ENCODE measurements around the gene RAI1.

The RAI1 gene

DNA sequence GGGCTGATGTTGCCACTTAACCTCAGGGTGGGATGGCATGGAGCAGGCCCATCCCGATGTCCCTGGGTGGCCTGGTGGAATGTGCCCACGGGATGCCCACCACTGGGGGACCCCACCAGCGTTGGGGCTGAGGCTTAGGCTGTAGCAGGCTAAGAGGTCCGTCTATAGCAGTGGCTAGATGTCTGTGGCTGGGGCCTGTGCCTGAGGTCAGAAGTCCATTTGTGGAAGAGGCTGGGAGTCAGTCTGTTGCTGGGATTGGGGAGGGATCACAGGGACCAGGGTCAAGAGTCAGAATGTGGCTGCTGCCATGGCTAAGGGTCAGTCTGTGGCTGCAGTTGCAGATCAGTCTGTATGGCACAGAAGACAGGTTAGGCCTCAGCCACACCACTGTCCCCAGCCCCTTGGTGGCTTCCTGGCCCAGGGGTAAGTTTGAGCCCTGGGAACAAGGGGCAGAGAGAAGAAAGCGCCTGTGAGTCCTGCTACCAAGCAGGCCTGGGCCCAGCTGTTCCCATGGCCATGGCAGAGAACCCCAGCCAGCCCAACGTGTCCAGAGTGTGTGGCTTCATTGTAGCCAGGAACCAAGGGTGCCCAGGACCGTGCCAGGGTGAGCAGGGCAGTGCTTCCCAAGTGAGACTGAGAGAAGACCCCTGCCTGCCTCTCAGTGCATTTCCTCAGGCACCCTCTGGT lies 35.7 kb downstream of the RAI1 start:
- FAIRE-seq (no peak), DNase-seq (ENCODE audit: low spot score) (no peak)

DNA sequence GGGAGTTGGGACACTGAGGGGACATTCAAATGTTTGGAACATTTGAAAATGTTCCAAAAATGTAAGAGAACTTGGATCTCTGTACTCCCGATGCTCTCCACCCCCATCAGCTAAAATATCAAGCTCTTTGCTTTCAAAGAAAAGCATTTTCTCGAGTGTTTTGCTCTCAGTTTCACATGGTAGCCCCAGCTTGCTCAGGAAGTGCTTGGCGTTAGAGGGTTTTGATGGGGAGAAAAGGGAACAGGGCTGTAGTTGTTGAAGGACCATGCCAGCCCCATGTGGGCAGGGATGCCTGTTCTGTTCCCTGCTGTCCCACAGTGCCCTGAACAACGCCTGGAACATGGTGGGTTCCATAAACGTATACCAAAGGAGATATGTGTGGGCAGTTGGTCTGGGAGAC lies 37.0 kb downstream of the RAI1 start:
- DNase-seq (ENCODE audit: low spot score) (no peak), FAIRE-seq (no peak)

DNA sequence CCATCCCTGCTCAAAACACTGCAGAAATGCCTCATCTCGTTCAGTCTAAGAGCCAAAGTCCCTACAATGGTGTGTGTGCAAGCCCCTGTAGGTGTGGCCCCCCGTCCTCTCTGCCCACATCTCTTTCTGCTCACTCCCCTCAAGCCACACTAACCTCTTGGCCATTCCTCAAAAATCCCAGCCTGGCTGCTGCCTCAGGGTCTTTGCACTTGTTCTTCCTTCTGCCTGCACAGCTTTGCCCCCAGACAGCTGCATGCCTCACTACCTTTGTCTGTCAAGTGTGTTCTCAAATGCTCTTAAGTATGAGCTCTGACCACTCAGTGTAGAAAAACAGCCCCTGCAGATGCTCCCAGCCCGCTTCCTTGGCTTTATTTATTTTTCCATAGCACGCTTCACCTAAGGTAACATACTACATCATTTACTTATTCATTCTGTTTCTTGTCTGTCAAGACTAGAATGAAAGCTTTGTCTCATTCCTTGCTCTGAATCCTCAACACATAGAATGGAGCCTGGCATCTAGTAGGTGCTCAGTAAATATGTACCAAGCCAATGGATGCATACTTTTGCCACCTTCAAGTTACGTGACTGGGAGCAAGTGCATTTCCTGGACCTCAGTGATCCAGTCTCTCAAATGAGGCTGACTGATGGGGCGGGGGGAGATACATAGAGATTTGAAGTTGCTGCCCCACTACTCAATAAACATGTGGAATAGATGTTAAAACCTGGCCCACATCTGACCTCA lies 38.1 kb downstream of the RAI1 start:
- no peak for FAIRE-seq
- no peak for DNase-seq (ENCODE audit: low spot score)

DNA sequence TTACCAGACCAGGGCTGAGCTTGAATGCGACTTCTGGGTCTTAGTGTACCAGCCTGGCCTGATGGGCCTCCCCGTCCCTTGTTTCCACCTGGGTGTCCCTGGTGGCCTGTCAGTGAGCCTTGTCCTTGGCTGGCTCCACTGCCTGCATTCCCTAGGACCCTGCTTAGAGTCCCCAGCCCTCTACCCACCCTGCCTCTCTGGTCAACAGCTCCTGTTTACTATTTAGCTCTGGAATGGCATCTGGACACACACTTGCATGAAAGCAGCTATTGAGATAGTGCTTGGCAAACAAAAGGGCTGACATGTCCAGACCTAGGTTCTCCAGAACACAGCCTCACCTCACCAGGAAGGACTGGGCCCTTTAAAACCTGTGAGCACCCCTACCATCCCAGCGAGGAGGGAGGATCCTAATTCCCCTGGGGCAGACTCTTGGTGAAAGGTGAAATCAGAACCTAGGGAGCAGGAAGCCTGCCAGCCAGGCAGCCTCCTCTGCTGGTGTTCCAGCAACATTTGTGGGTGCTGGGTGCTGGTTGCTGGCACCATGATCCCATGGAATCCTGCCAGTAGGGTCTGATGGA lies 38.8 kb downstream of the RAI1 start:
- FAIRE-seq, result no peak
- no peak for DNase-seq (ENCODE audit: low spot score)

DNA sequence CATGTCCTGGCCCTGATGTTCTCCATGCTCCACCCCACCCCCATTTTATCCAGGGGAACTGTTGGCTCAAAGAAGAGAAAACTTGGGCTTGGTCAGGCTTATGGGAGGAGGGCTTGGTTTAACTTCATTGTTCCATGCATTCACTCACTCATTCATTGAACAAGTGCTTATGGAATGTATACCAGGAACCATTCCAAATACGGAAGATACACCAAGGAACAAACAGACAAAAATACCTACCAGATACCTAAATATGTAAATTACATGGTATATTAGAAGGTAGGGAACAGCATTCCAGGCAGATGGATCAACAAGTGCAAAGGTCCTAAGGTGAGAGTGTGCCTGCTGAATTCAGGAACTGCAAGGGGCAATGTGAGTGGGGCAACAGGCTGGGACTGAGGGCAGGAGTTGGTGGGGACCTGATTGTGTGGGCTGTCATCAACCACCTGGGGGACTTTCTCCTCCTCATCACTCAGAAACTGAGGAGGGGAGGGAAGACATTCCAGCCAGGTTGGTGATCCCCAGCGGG lies 39.9 kb downstream of the RAI1 start:
- FAIRE-seq (peak; percentile 61), DNase-seq (ENCODE audit: low spot score) (no peak)

DNA sequence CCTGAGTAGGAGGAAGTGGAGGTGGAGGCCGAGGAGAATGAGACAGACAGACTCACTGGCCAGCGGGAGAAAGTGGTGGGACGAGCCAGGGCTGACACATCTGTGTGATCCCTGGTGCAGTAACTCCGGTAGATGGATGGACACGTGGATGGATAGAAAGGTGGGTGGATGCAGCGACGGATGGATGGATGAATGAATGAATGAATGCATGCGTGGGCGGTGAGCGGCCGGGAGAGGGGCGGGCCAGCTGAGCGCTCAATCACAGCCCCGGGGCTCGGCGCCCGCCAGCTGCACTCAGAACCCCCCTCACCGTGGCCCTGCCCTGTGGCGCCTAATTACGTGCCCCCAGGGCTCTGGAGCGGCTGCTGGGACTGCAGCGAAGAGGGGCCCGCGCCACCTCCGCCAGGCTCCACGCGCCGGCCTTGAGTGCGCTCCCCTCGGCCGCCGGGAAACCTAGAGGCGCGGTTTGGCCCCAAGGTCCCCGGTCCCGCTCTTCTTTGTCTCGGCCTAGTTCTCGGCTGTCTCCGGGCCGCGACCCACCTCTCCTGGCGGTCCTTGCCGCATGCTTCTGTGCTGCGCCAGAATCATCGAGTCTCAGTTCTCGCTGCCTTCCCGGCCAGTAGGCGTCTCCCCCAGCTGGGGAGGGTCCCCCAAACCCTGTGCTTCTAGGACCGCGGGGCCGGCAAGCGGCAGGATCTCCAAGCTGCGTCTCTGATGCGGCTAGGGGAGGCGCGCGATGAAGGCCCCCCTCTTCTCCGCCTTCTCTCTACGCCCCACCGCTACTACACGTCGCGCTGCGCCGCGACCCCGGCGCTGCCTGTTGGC lies 41.0 kb downstream of the RAI1 start:
- FAIRE-seq (no peak), DNase-seq (ENCODE audit: low spot score) (no peak)

DNA sequence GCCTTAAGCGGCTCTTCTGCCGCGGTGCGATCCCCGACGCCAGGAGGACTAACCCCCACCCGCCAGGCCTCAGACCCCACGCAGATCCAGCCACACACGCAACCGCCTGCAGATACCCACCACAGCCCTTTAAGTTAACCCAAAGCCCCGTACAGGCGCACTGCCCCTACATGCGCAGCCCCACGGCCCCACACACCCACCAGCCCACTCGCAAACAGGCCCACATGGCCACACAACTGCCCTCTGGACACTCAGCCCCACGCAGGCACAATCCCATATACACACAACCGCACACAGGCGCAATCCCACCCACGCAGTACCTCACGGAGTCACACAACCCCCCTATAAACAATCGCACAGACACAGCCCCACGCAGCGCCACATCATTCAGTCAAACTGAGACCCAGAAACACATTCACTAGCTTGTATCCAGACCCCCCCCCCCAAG lies 41.7 kb downstream of the RAI1 start:
- FAIRE-seq, result no peak
- no peak for DNase-seq (ENCODE audit: low spot score)

DNA sequence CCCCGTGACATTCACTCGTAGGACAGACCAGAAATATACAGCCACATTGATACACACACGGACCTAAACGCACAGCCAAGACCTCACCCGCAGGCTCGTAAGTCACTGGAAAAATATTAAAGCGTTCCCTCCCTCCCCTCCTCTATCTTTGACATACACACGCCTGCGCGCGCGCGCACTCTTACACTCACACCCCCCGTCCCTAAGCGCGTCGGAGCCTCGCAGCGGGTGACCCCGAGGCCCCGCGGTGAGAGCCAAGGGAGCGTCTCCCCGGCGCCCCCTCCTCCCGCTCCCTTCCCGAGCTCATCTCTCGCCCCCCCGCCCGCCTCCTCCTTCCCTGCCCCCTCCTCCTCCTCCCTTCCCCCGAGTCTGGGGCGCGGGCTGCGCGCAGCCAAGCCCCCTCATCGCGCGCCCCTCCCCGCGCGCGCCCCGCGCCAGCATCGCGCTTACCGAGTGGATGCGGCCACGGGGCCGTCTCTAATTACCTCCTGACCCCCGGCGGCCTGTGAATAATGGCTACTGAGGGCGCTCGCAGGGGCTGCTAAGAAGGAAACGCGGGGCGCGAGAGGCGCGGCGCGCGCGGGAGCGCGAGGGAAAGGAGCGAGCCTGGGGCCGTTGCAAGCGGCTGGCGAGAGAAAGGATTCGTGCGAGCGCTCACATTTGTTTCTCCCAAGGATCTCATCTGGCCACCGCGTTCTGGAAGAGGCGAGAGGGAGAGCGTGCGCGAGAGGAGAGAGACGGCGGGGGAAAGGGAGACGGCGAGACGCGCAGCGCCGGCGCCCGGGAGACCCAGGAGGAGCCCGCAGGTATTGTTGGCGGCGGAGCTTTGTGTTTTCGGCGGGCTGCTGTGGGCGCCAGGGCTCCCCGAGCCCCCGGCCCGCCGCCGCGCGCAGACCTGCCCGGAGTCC lies 42.4 kb downstream of the RAI1 start:
- DNase-seq (ENCODE audit: low spot score) (no peak), FAIRE-seq (no peak)

DNA sequence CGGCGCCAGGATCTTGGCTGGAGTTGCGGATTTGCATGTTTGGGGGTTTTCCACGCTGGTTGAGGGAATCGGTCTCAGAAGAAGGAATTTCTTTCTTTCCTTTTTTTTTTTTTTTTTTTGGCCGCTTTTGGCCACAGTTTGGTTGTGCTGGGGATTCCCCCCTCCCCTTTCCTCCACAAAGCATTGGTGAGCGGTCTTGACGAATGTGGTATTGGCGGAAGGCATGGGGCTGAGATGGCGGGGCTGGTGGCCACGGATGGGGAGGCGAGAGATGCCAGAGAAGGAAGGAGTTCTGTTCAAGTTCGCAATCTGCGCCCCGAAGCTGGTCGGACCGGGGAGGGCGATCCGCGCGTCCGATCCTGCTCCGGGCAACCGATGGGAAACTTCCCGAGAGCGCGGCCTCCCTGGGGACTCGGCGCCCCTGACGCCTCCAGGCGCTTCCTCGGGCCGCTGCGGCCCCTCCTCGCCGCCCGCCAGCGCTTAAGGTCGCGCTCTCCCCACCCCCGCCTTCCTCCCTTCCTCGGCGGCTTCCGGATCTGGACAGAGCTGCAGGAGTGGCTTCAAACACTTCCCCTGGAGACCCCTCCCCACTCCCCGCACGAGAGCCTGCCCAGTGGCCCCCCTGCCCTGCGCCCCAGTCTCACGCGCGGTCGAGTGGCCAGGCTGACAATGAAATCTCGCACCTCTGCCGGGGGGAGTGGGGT lies 43.2 kb downstream of the RAI1 start:
- no peak for DNase-seq (ENCODE audit: low spot score)
- no peak for FAIRE-seq

DNA sequence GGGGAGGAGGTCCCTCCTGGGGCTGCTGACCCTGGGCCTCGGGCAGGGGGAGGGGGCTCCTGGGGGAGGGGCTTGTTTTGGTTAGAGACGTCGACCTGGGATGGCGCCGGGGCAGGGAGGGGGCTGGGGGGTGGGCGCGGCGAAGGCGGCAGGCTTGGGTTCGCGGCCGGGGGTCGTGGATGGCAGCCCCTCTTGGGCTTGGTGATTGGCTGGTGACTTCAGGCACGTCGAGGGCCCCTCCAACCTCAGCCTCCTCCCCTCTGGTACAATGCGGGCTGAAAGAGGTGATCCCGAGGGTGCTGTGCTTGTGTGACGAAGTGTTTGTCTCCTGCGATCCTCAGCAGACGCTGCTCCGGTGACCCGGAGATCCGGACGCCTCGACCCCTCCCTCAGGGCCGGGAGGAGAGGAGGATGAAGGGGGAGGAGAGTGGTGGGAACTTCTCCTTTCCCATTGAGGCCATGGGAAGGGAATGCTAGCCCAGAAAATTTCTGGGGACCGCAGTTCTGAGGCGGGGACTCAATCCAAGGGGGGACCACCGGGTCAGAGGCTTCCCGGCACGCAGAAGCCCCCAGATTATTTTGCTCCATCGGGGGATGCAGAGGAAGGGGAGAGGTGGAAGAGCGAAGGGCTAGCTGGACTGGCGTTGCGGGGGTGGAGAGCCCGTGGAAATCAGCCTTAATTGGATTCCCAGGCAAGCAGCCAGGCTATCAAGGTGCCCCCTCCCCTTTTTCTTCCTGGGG lies 43.9 kb downstream of the RAI1 start:
- no peak for FAIRE-seq

DNA sequence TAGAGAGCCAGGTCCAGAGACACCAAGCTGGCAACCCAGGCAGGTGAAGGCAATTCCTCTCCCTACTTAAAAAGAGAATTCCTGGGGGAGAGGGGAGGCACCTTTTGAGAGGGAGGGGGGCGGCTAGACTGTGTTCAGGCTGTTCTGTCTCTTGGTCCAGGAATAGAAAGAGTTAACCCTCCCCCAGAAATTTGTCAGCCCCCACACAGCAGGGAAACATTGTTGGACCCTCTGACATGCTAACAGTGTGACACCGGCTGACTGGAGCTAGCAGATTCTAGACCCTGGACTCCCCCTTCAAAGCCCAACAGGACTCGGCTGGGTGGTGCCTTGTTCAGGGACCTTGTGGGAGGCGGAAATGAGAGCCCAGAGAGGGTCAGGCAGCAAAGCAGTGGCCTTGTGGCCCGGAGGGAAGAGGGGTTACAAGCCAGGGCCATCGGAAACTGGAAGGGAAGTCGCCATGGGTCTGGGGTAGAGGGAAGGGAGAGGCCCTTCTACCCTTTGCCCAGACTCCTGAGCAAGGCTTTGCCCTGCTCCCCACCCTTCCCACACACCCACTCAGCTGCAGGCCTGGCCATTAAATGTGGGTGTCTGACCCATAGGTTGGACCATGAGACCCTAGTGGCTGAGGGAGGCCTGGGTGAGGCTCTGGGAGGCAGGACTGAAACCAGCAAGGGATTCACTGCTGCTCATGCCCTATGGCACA lies 44.6 kb downstream of the RAI1 start:
- no peak for FAIRE-seq
- DNase-seq (ENCODE audit: low spot score), result no peak

More for the DNA sequence above, 43.9 kb downstream of the RAI1 start:
- no peak for DNase-seq (ENCODE audit: low spot score)

DNA sequence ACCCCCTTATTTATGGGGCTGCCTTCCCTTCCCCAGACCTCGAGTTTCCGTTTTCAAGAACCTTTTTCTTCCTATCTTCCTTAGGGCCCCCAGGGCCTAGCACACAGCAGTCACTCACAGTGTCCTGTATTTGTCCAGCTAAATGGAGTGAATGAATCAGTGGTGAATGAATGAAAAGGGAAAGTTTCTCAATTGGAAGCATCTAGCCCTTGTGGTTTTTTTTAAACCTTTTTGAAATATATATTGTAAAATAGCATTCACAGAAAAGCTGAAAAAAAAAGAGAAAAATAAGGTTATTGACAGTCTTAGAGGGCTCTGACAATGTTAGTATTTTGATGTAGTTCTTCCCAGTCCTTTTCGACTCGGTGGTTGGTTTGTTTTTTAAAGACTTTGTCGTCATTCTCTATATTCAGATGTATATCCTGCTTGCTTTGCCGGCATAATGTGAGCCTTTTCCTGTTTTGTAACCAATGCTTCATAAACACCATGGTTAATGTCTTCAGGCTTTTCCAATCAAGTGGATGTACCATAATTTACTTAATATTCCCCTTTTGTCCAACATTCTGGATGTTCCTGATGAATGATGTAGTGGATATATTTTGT lies 45.3 kb downstream of the RAI1 start:
- no peak for DNase-seq (ENCODE audit: low spot score)
- FAIRE-seq, result no peak

DNA sequence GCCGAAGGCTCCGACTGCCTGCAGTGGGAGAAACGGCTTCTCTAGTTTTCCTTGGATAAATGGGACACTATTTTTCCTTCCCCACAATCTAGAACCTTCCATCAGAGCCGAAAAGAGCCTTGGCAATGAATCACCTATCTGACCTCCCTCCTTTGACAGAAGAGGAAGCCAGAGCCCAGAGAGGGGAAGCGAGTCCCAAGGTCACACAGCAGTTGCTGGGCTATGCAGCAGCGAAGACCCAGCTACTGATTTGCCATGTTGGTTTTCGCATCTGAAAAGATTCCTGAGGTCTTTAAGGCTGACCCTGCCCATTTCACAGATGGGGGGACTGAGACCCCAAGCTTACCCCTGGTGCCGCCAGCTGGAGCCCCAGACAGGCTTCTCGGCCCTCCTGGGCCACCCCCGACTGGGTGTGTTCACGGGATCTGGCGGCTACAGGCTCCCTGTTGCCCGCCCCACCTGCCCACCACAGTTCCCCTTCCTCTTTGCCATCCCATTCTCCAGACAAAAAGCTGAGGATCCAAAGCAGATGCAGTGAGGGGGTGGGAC lies 45.9 kb downstream of the RAI1 start:
- DNase-seq (ENCODE audit: low spot score) (no peak), FAIRE-seq (no peak)

DNA sequence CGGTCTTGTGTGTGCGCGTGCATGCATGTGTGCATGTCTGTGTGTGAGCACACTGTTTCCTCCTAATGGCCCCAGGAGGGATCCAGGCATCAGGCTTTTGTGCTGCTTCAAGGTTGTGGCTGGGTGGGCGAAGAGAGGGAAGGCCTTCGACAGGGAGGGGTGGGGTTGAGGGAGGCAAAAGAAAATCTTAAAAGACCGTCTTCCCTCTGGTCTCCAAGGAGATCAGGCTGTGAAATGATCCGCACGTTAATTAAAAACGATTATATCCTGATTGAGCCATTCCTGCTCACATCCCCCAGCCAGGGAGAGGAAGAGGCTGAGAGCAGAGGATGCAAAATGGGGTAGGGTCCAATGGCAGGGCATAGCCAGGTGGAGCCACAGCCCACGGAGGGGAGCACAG lies 46.9 kb downstream of the RAI1 start:
- DNase-seq (ENCODE audit: low spot score), result no peak
- no peak for FAIRE-seq

DNA sequence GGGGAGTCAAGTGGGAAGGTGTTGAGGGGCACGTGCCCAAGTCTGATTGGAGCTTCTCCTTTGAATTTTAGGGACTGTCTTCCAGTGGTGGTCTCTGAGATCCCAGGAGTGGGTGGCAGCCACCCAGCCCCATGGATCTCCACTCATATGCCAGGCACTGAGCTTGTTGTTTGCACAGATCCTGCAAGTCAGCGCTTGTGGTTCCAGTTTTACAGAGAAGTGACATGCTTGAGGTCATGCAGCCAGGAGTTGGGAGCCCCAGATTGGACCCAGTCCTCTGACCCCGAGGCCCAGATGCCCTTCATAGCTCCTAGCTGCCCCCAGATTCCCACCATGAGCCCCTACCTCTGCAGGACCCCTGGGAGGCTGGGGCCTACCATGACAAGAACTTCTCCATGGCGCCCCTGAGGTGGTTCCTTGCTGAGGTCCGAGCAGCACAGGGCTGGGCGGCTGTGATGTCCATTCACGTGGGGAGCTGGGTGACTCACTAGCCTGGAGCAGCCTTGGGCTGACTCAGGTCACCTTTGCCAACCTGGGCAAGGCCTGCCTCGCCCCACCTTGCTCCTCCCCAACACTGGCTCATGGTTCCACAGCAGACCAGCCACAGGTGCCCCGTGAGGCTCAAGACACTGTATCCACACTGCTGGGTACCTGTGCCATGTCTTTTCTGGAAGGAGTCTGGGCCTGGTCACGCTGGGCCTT lies 47.4 kb downstream of the RAI1 start:
- DNase-seq (ENCODE audit: low spot score), result no peak
- no peak for FAIRE-seq

DNA sequence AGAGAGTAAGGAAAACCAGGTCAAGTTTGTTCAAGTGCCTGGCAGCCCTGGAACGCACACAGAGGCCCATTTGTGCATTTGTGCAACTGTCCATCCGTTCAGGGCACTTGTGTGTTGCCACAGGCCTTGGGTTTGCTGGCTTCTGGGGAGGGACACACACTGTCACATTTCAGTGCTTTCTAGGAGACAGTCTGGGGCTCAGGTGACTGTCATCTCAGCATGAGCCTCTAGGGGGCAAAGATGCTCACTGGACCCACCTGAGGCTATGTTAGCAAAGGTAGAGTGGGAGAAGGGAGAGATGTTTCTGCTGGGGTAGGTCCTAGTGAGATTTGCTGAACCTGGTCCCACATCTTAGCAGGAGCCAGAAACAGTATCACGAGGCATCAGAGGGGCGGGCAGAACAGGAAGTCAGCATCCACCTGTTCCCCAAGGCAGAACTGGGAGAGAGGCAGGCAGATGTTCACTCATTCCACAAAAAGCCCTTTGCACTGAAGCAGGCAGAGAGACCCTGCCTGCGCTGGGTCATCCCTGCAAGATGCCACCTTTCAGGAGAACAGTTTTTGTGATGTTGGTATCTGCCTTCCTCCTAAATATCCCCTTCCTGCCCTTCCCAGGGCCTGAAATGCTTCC lies 48.5 kb downstream of the RAI1 start:
- DNase-seq (ENCODE audit: low spot score) (peak; percentile 40), FAIRE-seq (no peak)

Measured in urothelium cell line (cell line).